BE2C (cell line): ENCODE results near the gene C5orf52.
"Not testable (repeated sequence)": the region's sequence is repeated elsewhere in the genome, so short reads cannot be mapped to it uniquely, and the experiment has no call there.

ENCODE experiments used
- DNase-seq: peaks from one replicate; pipeline ENCODE4 v3.0.0-alpha.2; 2020
- H3K27me3 ChIP-seq: fragments of 250-450 bp; sonication (Bioruptor Pico); 2 replicates; pipeline ENCODE4 v1.5.1; 2020; ENCODE audit warnings: mild to moderate bottlenecking
- H3K36me3 ChIP-seq: fragments of 250-450 bp; sonication (Bioruptor Pico); 2 replicates; pipeline ENCODE4 v1.5.1; 2020; ENCODE audit warnings: mild to moderate bottlenecking
- H3K4me1 ChIP-seq: fragments of 250-450 bp; sonication (Bioruptor Pico); 2 replicates; pipeline ENCODE4 v1.5.1; 2020
- H3K4me3 ChIP-seq: 2 replicates; pipeline ENCODE4 v1.5.1; 2011; ENCODE audit warnings: low read depth, low read length
- H3K9me3 ChIP-seq: fragments of 250-450 bp; sonication (Bioruptor Pico); 2 replicates; pipeline ENCODE4 v1.5.1; 2020
- TF ChIP-seq, protein P1 (sequence below): IDR thresholded peaks from 2 replicates; pipeline ENCODE4 v1.5.1; 2012; ENCODE audit warnings: mild to moderate bottlenecking, low read depth, low read length

Gene C5orf52

DNA sequence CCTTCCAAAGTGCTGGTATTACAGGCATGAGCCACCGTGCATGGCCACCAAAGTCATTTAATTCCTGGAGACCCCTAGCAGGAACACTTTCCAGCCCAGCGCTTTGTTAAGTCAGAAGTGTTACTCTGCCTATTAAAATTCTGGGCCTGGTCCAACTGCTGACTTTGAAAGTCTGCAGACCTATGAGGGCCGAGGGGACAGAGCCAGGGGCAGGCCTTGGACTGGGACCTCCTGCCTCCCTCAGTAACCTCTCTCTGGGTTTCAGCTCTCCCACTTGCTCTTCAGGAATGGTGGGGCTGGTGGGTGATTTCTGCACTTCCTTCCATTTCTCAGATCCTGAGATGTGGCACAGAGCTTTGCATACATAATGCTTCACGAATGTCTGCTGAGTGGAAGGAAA, 9.7 kb downstream of the C5orf52 start:
- H3K27me3 ChIP-seq, result no peaks in the 10 kb centered on the region
- no peak overlapping the region for H3K4me3 ChIP-seq
- DNase-seq, result no peak
- no peaks in the 10 kb centered on the region for H3K4me1 ChIP-seq
- H3K9me3 ChIP-seq, result no peaks in the 10 kb centered on the region
- TF ChIP-seq, protein P1, sequence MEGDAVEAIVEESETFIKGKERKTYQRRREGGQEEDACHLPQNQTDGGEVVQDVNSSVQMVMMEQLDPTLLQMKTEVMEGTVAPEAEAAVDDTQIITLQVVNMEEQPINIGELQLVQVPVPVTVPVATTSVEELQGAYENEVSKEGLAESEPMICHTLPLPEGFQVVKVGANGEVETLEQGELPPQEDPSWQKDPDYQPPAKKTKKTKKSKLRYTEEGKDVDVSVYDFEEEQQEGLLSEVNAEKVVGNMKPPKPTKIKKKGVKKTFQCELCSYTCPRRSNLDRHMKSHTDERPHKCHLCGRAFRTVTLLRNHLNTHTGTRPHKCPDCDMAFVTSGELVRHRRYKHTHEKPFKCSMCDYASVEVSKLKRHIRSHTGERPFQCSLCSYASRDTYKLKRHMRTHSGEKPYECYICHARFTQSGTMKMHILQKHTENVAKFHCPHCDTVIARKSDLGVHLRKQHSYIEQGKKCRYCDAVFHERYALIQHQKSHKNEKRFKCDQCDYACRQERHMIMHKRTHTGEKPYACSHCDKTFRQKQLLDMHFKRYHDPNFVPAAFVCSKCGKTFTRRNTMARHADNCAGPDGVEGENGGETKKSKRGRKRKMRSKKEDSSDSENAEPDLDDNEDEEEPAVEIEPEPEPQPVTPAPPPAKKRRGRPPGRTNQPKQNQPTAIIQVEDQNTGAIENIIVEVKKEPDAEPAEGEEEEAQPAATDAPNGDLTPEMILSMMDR, result no peak
- H3K36me3 ChIP-seq, result no peaks in the 10 kb centered on the region

DNA sequence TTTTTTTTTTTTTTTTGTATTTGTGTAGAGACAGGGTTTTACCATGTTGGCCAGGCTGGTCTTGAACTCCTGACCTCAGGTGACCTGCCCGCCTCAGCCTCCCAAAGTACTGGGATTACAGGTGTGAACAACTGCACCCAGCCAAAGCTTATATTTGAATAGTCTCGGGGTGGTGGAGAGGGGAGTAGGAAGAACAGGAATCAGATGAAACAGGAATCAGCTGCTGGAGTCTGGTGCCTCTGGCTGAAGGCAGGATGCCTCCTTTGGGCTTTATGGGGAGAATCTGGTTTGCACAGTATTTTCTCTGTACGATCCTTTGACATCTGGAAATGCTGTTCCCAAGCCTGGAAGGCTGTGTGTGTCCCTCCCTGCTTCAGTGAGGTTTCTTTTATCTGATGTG, 10.9 kb downstream of the C5orf52 start:
- H3K36me3 ChIP-seq, result no peaks in the 10 kb centered on the region
- no peaks in the 10 kb centered on the region for H3K9me3 ChIP-seq
- no peaks in the 10 kb centered on the region for H3K4me1 ChIP-seq
- no peak overlapping the region for H3K4me3 ChIP-seq
- no peak for DNase-seq
- TF ChIP-seq, protein P1, result no peak
- H3K27me3 ChIP-seq, result no peaks in the 10 kb centered on the region

DNA sequence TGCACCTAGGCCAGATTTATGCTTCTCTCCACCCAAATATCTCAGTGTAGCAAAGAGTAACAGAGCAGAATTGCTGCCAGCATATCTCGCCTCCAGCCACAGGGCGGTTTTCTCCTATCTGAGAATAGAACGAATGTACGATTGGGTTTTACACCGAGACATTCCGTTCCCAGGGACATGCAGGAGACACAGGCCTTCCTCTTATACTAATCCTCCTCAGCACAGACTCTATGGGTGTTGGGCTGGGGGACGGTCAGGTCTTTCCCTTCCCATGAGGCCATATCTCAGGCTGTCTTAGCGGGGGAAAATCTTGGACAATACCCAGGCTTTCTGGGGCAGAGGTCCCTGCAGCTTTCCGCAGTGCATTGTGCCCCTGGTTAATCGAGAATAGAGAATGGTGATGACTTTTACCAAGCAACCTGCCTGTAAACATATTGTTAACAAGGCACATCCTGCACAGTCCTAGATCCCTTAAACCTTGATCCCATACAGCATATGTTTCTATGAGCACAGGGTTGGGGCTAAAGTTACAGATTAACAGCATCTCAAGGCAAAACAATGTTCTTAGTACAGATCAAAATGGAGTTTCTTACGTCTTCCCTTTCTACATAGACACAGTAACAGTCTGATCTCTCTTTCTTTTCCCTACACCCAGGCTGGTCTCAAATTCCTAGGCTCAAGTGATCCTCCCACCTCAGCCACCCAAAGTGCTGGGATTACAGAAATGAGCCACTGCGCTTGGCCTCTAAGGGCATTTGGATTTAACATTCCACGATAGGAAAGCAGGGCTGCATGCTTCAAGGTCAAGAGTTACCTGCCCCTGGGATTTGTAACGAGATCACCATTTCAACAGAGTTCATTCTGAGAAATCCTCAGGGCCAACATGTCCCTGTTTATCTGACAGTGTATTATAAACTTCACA, 15.2 kb downstream of the C5orf52 start:
- H3K9me3 ChIP-seq, H3K36me3 ChIP-seq, H3K4me3 ChIP-seq, H3K27me3 ChIP-seq, H3K4me1 ChIP-seq, DNase-seq: not testable (repeated sequence)

DNA sequence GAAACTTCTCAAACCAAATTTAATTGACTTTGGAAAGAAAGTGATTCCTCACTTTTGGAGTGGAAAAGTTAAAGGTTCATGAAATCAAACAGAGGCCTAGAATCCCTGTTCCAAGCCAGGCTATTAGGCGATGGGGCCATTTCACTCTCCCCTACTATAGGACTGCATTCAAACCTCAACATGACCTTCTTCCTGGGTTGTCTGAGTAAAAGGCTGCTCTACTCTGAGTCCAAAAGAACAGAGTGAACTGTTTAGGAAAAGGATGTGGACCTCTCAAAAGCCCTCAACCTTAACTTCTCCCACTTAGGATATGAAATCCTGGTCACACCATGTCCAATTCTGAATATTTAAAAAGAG, 15.8 kb downstream of the C5orf52 start:
- Histone ChIP-seq H3K4me1 (no peaks in the 10 kb centered on the region), H3K9me3 (no peaks in the 10 kb centered on the region), H3K36me3 (no peaks in the 10 kb centered on the region), H3K4me3 (no peak overlapping the region), H3K27me3 (no peaks in the 10 kb centered on the region)
- DNase-seq, result no peak
- TF ChIP-seq, protein P1, result no peak

DNA sequence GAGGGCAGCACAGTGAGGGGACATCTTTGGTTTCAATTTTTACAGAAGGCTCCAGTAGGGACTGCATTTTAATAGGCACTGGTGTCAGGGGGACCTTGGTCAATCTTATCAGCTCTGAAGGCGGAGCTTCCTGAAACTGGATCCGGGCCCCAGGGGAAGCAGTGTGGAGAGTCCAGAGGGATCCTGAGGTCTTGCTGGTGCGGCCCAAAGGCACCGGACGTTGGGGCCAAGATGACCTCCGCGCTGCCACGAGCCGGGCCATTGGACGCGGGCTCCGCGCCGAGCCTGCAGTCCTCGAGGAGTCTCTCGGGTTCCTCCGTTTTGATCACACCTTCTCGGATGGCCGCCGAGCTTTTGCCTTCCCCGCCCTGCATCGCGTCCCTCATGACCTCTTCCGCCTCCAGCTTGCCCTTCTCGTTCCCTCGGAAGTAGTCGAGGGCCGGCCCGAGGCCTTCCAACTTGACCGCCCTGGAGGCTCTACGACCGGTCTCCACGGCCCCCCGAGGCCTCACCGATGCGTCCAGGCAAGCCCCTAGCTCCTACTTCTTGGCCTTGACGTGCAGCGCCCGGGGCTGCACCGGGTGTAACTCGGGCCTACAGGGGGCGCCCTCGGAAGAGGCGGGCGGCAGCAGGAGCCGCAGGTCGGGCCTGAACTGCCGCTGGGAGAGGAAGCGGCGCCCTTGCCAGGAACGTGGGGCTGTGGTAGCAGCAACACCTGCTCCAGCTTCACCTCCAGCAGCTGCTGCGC, 18.8 kb downstream of the C5orf52 start:
- Histone ChIP-seq H3K4me1 (no peaks in the 10 kb centered on the region), H3K36me3 (no peaks in the 10 kb centered on the region), H3K27me3 (no peaks in the 10 kb centered on the region), H3K9me3 (no peaks in the 10 kb centered on the region), H3K4me3 (no peak overlapping the region)
- DNase-seq, result no peak
- TF ChIP-seq, protein P1, result no peak

DNA sequence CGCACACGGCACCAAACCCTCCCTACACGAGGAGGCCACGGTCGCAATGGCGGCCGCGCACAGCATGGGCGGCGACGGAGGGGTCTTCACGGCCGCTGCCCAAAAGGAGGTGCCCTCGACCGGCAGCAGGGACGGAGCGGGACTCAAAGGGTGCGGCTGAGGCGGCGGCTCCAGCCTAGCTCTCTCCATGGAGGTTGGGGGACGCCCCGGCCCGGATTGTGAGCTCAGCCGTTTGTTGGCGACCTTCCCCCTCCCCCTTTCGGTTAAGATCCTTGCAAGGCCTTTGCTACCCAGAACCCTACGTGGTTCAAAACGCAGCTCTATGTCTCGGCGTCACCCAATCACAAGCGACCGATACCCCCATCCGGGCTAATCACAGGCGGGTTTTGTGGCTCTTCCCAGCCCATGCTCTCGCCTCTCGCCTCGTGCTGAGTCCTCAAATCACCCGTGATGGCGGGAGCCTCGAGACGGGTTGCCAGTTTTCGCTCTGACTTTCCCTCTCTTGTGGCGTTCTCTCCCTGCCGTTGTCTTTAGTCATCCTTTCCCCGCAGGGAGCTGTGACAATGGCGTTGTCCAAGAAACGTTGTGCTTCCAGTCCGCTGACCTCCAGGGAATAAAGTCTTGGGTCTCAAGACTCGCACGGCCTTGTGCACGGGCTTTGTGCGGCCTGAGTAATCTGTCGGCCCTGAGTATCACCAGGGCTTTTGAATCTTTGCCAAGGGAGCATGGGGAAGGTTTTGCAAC, 19.5 kb downstream of the C5orf52 start:
- TF ChIP-seq, protein P1, result no peak
- no peaks in the 10 kb centered on the region for H3K27me3 ChIP-seq
- no peak for DNase-seq
- H3K36me3 ChIP-seq, result no peaks in the 10 kb centered on the region
- H3K4me3 ChIP-seq, result no peak overlapping the region
- H3K9me3 ChIP-seq, result no peaks in the 10 kb centered on the region
- H3K4me1 ChIP-seq, result no peaks in the 10 kb centered on the region

DNA sequence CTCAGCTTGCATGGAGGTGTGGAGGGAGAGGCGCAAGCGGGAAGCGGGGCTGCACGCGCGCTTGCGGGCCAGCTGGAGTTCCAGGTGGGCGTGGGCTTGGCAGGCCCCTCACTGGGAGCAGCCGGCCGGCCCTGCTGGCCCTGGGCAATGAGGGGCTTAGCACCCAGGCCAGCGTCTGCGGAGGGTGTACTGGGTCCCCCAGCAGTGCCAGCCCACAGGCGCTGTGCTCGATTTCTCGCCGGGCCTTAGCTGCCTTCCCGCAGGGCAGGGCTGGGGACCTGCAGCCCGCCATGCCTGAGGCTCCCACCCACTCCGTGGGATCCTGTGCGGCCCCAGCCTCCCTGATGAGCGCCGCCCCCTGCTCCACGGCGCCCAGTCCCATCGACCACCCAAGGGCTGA, 22.5 kb downstream of the C5orf52 start:
- not testable (repeated sequence) for H3K9me3 ChIP-seq, H3K4me1 ChIP-seq, H3K36me3 ChIP-seq, H3K4me3 ChIP-seq, DNase-seq, H3K27me3 ChIP-seq

DNA sequence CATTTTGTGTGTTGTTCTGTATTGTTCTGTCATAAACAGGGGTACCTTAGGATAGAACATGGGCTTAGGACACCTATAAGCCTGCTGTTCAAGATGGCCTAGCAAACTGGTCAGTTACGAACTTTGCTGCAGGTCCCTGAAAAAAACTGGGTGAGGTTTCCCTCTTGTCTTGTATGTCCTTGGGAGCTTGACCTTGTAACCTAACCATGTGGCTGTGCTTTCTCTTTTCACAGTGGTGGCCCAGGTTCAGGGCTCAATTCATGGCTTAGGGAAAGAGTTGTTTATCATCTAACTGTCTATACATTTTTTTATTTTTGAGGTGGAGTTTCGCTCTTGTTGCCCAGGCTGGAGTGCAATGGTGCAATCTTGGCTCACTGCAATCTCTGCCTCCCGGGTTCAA, 24.8 kb downstream of the C5orf52 start:
- H3K36me3 ChIP-seq, DNase-seq, H3K4me3 ChIP-seq, H3K9me3 ChIP-seq, H3K27me3 ChIP-seq, H3K4me1 ChIP-seq: not testable (repeated sequence)

DNA sequence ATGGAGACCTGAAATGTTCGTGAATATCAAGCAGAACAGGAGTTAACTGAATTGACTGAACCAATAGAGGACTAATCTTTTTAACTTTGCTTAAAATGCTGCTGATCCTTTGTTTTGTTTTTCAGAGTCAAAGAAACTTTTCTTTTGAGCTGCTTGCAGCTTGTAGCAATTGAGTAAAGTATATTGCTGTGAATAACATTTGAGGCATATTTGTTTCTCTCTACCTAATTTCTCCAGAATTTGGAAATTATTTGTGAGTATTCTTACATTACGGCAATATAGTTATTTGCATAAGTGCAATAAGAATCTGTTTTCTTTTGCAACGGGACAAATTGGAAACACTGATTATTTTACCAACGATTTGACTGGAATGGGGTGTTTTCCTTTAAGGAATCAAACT, 27.3 kb downstream of the C5orf52 start:
- not testable (repeated sequence) for H3K4me1 ChIP-seq, H3K27me3 ChIP-seq, DNase-seq, H3K36me3 ChIP-seq, H3K4me3 ChIP-seq, H3K9me3 ChIP-seq
